Bone marrow (tissue), 2 donors: ENCODE data around the gene VEGFC.

Experiments
- DNase-seq, 2 donors: peaks; one replicate each; lab custom pipeline; 2025; lab: John Stamatoyannopoulos, UW

VEGFC gene

DNA sequence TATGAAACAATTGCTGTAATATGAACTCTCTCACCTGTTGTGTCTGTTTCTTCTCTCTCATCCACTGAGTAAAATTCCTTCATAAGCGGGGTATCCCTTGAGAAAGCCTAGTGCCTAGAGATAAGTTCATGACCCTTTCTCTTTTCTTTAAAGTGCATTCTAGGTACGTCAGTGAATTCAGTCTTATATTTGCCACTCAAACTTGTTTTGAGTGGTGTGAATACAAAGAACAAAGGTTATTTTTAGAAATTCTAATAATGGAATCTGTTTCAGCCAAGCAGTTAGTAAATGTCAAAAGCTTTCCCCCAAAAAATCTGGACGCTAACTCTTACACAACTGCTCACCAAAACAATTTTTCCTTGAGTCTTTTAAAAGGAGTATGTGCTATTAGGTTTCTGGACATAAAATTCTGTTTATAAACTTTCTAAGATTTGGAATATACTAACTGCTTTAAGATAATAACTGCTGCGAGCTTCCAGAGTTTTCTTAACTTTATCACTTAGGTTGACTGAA lies 112.0 kb downstream of the VEGFC start:
- no peak for DNase-seq

DNA sequence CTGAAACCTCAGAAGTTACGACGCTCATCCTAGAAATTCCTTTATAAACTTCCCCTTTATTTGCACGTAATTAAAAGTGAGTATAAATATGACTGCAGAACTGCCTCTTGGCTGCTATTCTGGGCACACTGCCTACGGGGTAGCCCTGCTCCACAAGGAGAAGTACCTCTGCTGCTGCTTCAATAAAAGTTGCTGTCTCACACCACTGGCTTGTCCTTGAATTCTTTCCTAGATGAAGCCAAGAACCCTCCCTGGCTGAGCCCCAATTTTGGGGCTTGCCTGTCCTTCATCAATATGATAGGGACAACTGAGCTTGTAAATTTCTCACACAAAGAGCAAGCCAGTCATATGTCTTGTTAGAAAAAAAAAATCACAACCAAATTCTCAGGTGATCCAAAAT lies 115.8 kb downstream of the VEGFC start:
- DNase-seq = no peak

DNA sequence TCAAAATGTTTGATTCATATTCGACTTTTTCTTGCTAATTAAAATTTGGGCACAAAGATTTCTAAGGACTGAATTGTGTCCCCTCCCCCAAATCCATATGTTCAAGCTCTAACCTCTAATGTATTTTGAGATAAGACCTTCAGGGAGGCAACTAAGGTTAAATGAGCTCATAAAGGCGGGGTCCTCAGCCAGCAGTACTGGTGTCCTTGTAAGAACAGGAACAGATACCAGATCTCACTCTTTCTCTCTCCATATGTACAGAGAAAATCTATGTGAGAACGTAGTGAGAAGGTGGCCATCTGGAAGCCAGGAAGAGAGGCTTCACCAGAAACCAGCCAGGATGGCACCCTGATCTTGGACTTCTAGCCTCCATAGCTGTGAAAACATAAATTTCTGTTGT lies 116.9 kb downstream of the VEGFC start:
- no peak for DNase-seq

DNA sequence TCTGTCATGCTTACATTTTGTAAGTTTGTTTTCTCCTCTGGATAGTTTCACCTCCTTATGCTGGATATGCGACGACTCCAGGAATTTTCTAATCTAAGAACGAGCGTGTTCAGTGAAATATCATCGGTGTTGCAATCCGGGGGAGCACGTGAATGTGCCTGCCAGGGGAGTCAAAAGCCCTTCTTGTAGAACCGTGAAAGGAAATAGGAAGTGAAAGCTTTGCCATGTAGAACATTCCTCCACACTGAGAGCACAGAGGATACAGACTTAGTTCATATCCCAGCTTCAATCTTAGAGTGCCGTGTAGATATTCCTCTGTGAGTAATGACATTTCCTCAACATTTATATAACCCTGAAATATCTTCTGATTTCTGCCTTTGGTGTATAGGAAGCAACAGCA lies 121.2 kb downstream of the VEGFC start:
- no peak for DNase-seq

DNA sequence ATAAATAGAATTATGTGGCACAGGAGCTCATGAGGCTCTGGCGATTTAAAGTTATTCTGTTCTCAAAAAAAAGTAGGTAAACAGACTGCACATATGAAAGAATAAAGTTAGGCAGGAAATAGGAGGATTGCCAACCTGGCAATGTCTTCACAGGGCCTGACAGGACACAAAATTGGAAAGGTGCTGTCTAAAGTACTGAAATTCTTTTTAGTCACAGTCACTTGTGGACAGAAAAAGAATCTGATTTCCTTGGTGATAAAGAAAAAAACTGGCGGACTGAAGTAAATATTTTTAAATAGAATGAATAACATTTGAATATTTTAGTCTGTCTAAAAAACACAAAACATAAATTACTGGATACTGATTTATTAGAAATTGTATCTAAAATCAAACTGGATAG lies 124.4 kb downstream of the VEGFC start:
- no peak for DNase-seq

DNA sequence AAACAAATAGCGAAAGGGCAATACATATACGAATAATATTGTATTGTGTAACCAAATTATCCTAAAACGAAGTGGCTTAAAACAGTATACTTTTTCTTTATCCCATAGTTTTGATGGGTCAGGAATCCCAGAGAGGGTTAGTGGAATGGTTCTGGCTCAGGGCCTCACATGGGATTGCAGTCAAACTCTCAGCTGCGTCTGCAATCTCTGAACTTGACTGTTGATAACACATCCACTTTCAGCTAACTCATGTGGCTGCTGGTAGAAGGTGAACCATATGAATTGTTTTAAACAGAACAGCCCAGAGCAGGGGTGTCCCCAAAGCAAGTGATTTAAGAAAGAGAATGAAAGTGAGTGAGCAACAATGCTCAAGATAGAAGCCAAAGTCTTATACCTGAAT lies 127.8 kb downstream of the VEGFC start:
- no peak for DNase-seq

DNA sequence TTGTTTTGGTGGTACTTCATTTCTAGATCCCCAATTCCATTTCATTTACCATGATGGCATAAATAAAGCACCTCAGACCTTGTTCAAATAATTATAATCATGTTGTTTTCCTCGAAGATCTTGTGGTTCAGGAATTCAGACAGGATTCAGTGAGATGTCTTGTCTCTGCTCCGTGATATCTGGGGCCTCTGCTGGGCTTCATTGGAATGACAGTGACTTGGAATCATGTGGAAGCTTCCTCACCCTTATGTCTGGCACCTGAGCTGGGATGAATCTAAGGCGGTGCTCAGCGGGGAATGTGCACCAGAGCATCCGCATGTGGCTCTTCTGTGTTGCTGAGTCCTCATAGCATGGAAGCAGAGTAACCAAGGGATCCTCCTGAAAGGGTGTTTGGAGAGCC lies 132.2 kb downstream of the VEGFC start:
- no peak for DNase-seq

DNA sequence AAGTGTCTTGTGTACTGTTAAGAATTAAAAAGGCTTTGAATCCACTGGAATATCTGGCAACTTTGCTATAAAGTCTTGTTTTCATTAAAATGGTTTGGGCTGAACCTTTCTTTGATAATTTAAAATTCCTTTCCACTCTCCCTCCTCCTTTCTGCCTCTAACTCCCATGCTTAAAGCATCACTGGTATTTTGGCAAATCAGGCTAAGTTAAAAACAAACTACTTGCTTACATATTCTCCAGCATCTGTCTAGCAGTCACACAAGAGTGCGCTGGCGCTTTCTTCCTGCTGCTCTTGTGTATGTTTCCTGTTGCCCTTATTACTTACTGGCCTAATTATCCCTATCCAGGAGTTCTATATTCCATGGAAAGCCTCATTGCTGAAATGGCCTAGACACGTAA lies 136.6 kb downstream of the VEGFC start:
- no peak for DNase-seq

DNA sequence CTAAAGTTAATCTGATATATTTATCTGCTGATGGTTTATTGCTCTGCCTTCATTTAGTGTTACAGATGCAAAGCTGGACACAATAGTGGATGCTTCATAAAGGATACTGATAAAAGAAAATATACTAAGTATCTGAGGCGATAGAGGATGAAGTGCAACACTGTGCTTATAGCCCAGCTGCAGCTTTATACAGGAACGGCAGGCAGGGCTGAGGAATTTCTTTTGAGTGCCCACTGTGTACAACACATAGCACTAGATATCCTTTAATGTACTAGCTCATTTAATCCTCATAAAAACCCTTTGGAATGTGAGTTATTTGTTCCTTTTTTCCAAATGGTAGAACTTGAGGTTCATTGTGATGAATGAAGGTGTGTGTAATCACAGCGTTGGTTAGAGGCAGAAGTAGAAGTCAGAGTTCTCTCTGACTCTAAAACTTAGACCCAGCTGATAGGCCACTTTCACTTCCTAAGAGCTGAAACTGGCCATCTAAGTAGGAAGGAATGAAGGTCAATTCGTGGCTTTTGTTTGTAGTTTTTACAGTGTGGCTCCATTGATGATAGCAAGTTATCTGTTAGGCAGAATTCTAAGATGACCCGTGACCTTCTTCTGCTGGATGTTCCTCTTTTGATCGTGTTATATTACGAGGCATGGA lies 138.0 kb downstream of the VEGFC start:
- DNase-seq = no peak

DNA sequence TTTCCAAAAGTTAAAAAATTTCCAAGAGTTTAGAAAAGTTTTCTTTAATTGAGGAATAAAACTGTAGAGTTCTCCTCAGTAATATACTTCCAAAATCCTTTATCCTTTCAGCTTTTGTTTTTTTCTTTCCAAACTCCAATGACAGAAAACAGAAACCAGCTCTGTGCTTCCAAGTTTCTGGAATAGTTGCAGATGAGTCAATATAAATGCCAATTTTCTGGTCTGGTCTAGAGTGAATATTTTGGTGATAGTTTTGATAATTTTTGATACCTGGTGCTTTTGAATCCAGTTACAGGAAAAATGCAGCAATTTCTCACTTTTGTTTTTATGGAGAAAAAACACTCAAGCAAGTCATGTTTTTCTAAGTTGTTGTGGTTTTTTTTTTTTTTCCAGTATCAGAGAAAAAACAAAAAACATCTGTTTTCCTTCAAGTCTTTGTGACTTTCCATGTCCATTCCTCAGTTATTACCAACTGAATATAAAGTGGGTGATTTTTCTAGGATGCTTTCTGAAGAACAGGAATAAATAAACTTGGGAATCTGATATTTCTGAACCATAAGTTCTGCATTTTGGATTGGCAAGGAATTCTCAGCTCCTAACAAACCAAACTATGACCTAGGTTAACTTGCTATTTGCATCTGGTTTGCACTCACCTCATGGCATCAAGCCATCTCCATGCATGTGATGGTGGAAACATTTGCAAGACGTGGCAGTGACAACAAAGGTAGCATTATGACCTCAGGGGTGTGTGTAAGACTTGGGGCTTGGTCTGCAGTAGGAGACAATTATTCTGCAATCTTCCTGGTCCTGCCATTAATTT lies 139.1 kb downstream of the VEGFC start:
- DNase-seq = no peak

DNA sequence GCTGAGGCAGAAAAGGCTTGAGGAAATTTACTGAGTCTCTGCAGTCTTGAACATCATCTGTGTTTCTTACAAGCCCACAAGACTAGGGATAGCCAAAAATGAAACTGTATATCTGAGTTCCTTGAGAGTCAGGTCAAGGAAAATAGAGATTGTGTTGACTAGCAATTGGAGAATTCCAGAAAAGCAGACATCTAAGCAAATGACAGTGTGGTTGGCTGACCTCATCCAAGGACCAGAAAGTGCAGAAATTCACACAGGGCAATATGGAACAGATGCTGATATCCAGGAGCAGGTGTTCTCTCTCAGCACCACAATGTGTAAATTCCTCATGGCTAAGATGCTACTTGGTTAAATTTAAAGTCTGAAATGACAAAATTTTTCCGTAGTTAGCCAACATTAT lies 146.4 kb downstream of the VEGFC start:
- DNase-seq = no peak

DNA sequence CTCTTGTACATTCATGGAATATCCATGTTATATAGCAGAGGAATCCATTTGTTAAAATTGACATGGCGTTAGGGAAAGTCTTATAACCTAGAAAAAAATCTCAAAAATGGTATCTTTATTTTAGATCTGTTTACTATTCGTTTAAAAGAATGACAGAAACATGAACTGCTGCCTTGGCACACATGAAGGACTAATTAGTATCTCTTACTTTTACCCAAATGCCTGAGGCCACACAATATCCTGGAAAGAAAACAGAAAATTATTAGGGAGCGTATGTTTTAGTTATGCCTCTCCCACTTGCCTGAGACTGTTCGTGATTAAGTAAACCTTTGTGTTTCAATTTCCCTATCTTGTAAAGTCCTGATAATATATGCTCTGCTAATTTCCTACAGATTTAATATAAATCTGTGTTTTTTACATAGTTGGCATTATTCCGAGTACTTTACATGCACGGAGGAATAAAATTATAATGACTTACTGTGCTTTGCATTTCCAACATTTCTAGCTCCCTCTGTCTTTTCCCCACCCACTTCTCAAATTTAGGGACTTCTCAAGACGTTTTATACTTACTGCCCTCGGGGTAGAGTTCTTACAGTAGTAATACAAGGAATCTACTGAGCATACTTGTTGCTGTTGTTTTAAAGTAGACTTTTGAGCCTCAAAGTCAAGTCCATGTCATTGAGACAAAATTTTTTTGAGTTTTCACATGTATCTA lies 147.3 kb downstream of the VEGFC start:
- no peak for DNase-seq

DNA sequence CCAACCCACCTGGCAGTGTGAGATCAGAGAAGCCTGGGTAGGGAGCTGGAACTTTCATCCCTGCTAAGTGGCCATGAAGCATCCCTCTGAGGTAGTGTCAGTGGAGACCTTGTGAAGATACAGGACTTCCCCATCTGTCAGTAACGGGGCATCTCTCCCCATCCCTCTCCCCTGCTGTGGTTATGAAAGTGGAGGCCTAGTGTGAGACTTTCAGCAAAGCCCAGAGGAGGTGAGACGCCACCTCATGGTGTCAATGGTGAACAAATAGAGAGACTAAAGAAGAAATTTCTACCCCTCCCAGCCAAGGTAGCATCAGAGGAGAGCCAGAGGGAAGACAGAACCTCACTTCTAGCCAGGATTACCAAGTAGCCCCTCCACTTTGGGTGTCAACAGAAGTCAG lies 150.2 kb downstream of the VEGFC start:
- no peak for DNase-seq

DNA sequence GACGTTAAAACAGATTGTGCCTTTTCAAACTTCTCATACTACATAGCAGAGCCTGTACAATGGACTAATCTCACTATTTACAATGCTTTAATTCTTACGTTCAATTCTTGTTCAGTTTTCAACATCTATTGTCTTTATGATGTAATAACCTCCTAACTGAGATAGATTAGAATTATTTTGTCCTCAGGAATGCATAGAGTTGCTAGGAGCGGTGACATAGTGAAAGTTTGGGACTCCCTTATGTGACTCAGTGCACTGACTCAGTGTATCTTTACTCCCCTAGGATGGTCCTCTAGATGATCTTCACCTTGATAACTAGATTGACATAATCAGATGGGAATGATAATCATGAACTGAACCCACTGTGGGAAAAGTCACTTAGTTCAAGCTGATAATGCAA lies 151.5 kb downstream of the VEGFC start:
- DNase-seq = no peak

DNA sequence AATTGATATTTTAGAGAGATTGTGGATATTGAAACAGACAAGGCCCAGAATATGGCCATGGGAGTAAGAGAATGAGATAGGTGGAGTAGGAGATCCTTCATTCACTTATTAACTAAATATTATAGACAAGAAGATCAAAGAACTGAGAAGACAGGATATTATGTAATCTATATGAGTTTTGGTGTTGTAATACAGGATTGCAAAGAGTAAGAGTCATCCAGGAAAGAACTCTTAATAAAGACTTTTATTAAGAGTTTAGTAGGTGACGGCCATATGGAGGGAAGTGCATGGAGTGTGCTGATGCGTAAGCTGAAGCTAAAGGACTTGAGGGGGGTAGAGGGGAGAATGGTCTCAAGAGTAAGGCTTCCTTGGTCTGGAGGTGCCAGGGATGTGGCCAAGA lies 153.7 kb downstream of the VEGFC start:
- DNase-seq = no peak

DNA sequence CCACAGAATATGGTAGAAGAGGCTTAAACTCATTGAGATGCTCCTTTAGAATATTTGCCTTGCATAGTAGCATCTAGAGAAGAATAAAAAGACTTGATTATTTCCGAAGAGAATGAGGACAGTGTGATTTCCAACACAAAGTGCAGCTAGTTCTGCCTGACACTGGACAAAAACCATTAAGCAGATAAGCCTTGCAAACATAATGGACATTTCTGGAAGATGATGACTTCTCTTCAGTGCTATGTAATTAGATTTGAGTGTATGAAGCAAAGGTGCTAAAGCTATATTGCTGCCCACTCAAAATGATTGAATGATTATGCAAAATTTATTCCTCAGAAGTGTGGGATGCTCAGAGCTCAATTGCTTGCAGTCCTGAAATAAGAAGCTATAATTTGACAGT lies 156.4 kb downstream of the VEGFC start:
- DNase-seq = no peak

DNA sequence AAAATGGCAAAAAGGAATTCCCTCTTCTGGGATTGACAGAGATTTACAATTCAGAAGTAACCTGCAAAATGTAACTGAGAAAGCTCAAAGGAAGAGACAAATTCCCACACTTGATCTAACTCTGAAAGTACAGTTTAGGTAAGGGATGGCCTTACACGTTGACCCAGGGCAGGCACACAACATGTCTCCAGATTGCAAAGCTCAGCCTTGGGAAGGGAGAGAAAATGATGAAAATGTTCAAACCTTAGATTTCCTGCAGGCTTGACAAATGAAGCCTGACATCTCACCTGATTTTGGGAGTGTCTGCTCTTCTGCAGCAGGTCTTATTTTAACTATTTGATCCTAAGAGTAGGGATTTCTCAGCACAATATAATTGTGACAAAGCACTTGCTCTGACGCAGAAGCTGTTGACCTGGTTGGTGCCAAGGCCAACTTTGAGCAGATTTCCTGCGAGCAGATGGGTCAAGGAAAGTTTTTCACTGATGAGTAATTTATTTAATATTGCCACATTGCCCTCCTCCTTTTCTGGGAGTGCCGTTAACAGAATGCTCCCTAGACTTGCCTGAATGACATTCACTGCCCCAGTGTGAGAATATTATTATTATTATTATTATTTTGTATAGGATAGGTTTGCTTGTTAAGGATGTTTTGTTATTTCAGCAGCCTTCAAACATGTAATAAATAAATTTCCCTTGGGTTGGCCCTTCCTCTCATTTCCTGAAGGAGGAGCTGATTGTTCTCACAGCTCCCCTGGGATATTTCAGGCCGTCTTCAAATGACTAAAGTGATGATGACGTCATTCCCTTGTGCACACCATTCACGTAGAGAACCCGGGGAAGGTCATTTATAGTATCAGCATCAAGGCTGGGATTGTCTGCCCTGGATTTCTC lies 157.1 kb downstream of the VEGFC start:
- no peak for DNase-seq
